ENCODE measurements around the gene PALM3.

- TF ChIP-seq CTCF (conservative IDR thresholded peaks at IDR 0.05; ENCODE audit: low read depth, low read length) = peak; percentile 97
- TF ChIP-seq EZH2 (IDR thresholded peaks at IDR 0.05; ENCODE audit: low read length, unreplicated experiment) = no peak
These were observed 13.3 kb downstream of the PALM3 start for GRCh38 chr19:14048443-14049153.

Measured in PC-3 (cell line).